Tibial nerve (tissue), 4 donors: ENCODE measurements around the gene TMEM187.

Experiments
- EP300 ChIP-seq, 2 donors: sonication (generic); formaldehyde crosslinking; IDR thresholded peaks; one replicate each; pipeline ENCODE4 v1.6.1; 2017; ENCODE audit warnings: antibody characterized with exemption in 2 of 2, mild to moderate bottlenecking in 1 of 2
- POLR2A ChIP-seq, 2 donors: fragments of 450-650 bp; IDR thresholded peaks; one replicate each; pipeline ENCODE4 v1.6.1; 2017; ENCODE audit warnings: antibody characterized with exemption in 2 of 2, mild to moderate bottlenecking in 2 of 2, moderate library complexity in 2 of 2
- TF ChIP-seq, protein P1 (sequence below), 5 experiments: fragments of 200-600 bp in 3 of 5; fragments of 450-650 bp in 2 of 5; sonication (generic) in 3 of 5; IDR thresholded peaks; one replicate each; pipeline ENCODE4 v1.5.1; 2016 to 2019; ENCODE audit warnings: antibody characterized with exemption in 5 of 5, mild to moderate bottlenecking in 3 of 5, moderate library complexity in 2 of 5

DNA sequence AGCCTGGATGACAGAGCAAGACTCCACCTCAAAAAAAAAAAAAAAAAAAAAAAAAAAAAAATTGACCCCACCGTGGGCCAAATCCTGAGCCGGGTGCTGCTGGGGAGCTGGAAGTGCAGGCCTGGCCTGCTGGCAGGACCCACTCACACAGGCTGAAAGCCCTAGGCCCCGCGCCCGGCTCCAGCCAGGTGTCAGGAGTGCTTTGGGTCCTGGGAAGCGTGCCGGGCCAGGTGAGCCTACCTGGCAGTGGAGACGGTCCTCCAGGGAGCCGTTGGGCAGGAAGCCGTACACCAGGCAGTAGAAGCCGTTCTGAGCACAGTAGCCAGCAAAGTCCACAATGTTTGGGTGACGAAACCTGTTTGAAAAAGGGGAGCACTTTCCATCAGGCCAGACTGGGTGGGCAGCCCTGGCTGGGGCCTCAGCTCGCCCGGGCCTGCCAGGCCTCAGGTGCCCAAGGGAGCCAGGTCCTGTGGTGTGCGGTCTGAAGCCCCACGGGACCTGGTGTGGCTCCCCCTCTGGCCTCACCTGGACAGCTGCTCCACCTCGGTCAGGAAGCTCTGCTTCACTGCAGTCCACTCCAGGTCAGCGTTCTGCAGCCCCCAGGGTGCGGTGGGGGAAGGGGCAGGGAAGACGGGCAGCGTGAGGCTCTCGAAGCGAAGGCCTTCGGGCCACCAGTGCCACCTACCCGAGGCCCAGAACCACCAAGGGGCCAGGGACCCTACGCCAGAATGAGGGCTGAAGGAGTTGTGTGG, 45.4 kb downstream of the TMEM187 start:
- TF ChIP-seq, protein P1, sequence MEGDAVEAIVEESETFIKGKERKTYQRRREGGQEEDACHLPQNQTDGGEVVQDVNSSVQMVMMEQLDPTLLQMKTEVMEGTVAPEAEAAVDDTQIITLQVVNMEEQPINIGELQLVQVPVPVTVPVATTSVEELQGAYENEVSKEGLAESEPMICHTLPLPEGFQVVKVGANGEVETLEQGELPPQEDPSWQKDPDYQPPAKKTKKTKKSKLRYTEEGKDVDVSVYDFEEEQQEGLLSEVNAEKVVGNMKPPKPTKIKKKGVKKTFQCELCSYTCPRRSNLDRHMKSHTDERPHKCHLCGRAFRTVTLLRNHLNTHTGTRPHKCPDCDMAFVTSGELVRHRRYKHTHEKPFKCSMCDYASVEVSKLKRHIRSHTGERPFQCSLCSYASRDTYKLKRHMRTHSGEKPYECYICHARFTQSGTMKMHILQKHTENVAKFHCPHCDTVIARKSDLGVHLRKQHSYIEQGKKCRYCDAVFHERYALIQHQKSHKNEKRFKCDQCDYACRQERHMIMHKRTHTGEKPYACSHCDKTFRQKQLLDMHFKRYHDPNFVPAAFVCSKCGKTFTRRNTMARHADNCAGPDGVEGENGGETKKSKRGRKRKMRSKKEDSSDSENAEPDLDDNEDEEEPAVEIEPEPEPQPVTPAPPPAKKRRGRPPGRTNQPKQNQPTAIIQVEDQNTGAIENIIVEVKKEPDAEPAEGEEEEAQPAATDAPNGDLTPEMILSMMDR (IDR thresholded peaks at IDR 0.05): no peak
- TF ChIP-seq EP300 (IDR thresholded peaks at IDR 0.05) (no peak), POLR2A (IDR thresholded peaks at IDR 0.05) (no peak)
